Hepatocyte (in vitro differentiated cells): Measurements from ENCODE around the gene CDC42BPG.

ENCODE experiments used
- EZH2 ChIP-seq: fragments of 200-600 bp; sonication (generic); IDR thresholded peaks from 2 replicates; pipeline ENCODE4 v1.6.1; 2016; ENCODE audit warnings: antibody characterized with exemption, mild to moderate bottlenecking, borderline replicate concordance
- TF ChIP-seq, protein P1 (sequence below): fragments of 200-600 bp; sonication (generic); IDR thresholded peaks from 2 replicates; pipeline ENCODE4 v1.5.1; 2016; ENCODE audit warnings: antibody characterized with exemption, mild to moderate bottlenecking; ENCODE audit not compliant: poor library complexity

DNA sequence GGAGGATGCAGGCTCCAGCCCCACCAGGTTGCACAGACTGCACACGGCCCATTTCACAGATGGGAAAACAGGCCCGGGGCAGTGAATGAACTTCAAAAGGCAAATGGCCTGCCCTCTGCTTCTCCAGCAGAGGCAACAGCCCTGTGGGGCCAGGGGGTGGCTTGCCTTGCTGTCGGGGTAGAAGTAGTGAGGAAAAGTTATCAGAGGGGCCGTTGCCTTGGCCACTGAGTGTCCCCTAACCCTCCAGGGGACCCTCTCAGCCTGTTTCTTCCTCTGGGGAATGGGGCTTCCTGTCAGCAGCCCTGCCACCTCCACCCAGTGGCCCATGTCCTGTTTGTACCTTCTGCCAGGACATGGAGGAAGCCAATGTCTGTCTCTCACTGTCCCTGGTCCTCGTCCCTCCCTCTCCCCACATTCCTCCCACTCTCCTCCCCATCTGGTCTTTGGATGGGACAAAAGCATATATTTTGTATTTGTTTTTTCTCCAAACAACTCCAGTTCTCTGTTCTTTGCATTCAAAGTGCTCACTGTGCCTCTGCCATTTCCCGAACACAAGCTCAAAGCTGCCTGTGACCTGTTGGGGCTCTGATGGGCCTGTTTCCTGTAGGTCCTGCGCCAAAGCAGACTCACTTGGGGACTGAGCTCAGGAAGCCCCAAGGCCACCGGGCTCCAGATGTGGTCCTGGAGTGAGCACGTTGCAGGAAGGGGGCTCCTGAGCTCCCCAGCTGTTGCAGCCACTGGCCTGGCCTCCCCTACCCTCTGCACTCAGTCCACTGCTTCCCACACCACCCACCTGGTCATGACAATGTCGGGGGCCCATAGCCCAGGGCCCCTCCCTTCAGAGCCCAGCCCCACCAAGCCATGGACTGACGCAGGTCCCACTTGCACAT, 50.9 kb downstream of the CDC42BPG start:
- TF ChIP-seq, protein P1, sequence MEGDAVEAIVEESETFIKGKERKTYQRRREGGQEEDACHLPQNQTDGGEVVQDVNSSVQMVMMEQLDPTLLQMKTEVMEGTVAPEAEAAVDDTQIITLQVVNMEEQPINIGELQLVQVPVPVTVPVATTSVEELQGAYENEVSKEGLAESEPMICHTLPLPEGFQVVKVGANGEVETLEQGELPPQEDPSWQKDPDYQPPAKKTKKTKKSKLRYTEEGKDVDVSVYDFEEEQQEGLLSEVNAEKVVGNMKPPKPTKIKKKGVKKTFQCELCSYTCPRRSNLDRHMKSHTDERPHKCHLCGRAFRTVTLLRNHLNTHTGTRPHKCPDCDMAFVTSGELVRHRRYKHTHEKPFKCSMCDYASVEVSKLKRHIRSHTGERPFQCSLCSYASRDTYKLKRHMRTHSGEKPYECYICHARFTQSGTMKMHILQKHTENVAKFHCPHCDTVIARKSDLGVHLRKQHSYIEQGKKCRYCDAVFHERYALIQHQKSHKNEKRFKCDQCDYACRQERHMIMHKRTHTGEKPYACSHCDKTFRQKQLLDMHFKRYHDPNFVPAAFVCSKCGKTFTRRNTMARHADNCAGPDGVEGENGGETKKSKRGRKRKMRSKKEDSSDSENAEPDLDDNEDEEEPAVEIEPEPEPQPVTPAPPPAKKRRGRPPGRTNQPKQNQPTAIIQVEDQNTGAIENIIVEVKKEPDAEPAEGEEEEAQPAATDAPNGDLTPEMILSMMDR: no peak
- TF ChIP-seq EZH2: no peak
